ENCODE data around the gene SORCS2. TPM values are rescaled to one million over a fixed set of nuclear protein-coding genes. Genes with fewer than 3 reads are reported as not detected.

SORCS2 gene
- total RNA-seq, 1 experiment from 2014 or later, result 0.15 TPM

- no peaks in the 10 kb centered on the region for H3K4me1 ChIP-seq (ENCODE audit: control insufficient read depth, insufficient read depth, low read length)
- no peak overlapping the region for H3K4me3 ChIP-seq (ENCODE audit: low read depth in 2 of 2, low read length in 2 of 2)
- no peak for DNase-seq (ENCODE audit: low read depth, low spot score)
- no peak overlapping the region for H3K27ac ChIP-seq (ENCODE audit: low read length)
- H3K9me3 ChIP-seq (ENCODE audit: control insufficient read depth, insufficient read depth, low read depth, low read length), result no peaks in the 10 kb centered on the region
- TF ChIP-seq CTCF (IDR thresholded peaks at IDR 0.05), result no peak
- no peak for TF ChIP-seq POLR2AphosphoS5 (IDR thresholded peaks at IDR 0.05; ENCODE audit: low read depth, low read length)
- no peak for TF ChIP-seq SIN3A (IDR thresholded peaks at IDR 0.05; ENCODE audit: borderline replicate concordance, insufficient read depth, low read depth, low read length)
- no peak for TF ChIP-seq REST (IDR thresholded peaks at IDR 0.05; ENCODE audit: insufficient read depth in 1 of 2, low read depth in 2 of 2, low read length in 1 of 2)
- TF ChIP-seq TCF7L2 (IDR thresholded peaks at IDR 0.05; ENCODE audit: low read depth, low read length), result no peak
- intact Hi-C loops (cut with micrococcal nuclease; ENCODE audit: unreplicated experiment), result no loop called here
- H3K36me3 ChIP-seq (ENCODE audit: control insufficient read depth, insufficient read depth, low read length), result no peaks in the 10 kb centered on the region
- POLR2A ChIA-PET, result no interaction called here
- in situ Hi-C loops (cut with HindIII; ENCODE audit: low pct_unique_long_range_greater_than_20kb, low sequenced_read_pairs), result no loop called here
- ATAC-seq, result no peak
- H3K27me3 ChIP-seq (ENCODE audit: control insufficient read depth, insufficient read depth, low read length), result no peaks in the 10 kb centered on the region
- BruUV-seq (replicated peaks), result no TSS peak
- CTCF ChIA-PET, result no interaction called here
Measured at GRCh38 chr4:7347981-7348380, 155.6 kb downstream of the SORCS2 start.

- Histone ChIP-seq H3K27ac (ENCODE audit: low read length) (no peak overlapping the region), H3K27me3 (ENCODE audit: control insufficient read depth, insufficient read depth, low read length) (no peaks in the 10 kb centered on the region), H3K36me3 (ENCODE audit: control insufficient read depth, insufficient read depth, low read length) (no peaks in the 10 kb centered on the region), H3K9me3 (ENCODE audit: control insufficient read depth, insufficient read depth, low read depth, low read length) (no peaks in the 10 kb centered on the region), H3K4me3 (ENCODE audit: low read depth in 2 of 2, low read length in 2 of 2) (no peak overlapping the region), H3K4me1 (ENCODE audit: control insufficient read depth, insufficient read depth, low read length) (no peaks in the 10 kb centered on the region)
- ChIA-PET CTCF (no interaction called here), POLR2A (no interaction called here)
- ATAC-seq, result no peak
- TF ChIP-seq REST (IDR thresholded peaks at IDR 0.05; ENCODE audit: insufficient read depth in 1 of 2, low read depth in 2 of 2, low read length in 1 of 2) (no peak), POLR2AphosphoS5 (IDR thresholded peaks at IDR 0.05; ENCODE audit: low read depth, low read length) (no peak), TCF7L2 (IDR thresholded peaks at IDR 0.05; ENCODE audit: low read depth, low read length) (no peak), CTCF (IDR thresholded peaks at IDR 0.05) (no peak), SIN3A (IDR thresholded peaks at IDR 0.05; ENCODE audit: borderline replicate concordance, insufficient read depth, low read depth, low read length) (no peak)
- in situ Hi-C loops (cut with HindIII; ENCODE audit: low pct_unique_long_range_greater_than_20kb, low sequenced_read_pairs), result no loop called here
- intact Hi-C loops (cut with micrococcal nuclease; ENCODE audit: unreplicated experiment), result no loop called here
- DNase-seq (ENCODE audit: low read depth, low spot score), result no peak
- no TSS peak for BruUV-seq (replicated peaks)
Measured at GRCh38 chr4:7348946-7349900, 156.9 kb downstream of the SORCS2 start.

Measured in Panc1 (cell line).